ENCODE results near the gene SLC9A4. TPM values are rescaled to one million over a fixed set of nuclear protein-coding genes. Genes with fewer than 3 reads are reported as not detected.

Gene SLC9A4
- total RNA-seq, 1 donor from 2014 or later: 0.40 TPM

GRCh38 chr2:102502576-102502975, 29.6 kb downstream of the SLC9A4 start:
- DNase-seq (ENCODE audit: low read depth): no peak

- DNase-seq (ENCODE audit: low read depth): no peak
Observed at GRCh38 chr2:102504833-102505232, 31.8 kb downstream of the SLC9A4 start.

- DNase-seq (ENCODE audit: low read depth): no peak
Observed at GRCh38 chr2:102505290-102505689, 32.3 kb downstream of the SLC9A4 start.

GRCh38 chr2:102506743-102507142, 33.7 kb downstream of the SLC9A4 start:
- DNase-seq (ENCODE audit: low read depth): no peak

GRCh38 chr2:102508863-102509262, 35.8 kb downstream of the SLC9A4 start:
- DNase-seq (ENCODE audit: low read depth): no peak

- DNase-seq (ENCODE audit: low read depth): peak; percentile 50
Observed at GRCh38 chr2:102509749-102510148, 36.7 kb downstream of the SLC9A4 start.

- peak; percentile 25 for DNase-seq (ENCODE audit: low read depth)
Observed at GRCh38 chr2:102510791-102511575, 38.0 kb downstream of the SLC9A4 start.

GRCh38 chr2:102512161-102512560, 39.1 kb downstream of the SLC9A4 start:
- DNase-seq (ENCODE audit: low read depth): no peak

- no peak for DNase-seq (ENCODE audit: low read depth)
Observed at GRCh38 chr2:102513355-102513939, 40.4 kb downstream of the SLC9A4 start.

DNA sequence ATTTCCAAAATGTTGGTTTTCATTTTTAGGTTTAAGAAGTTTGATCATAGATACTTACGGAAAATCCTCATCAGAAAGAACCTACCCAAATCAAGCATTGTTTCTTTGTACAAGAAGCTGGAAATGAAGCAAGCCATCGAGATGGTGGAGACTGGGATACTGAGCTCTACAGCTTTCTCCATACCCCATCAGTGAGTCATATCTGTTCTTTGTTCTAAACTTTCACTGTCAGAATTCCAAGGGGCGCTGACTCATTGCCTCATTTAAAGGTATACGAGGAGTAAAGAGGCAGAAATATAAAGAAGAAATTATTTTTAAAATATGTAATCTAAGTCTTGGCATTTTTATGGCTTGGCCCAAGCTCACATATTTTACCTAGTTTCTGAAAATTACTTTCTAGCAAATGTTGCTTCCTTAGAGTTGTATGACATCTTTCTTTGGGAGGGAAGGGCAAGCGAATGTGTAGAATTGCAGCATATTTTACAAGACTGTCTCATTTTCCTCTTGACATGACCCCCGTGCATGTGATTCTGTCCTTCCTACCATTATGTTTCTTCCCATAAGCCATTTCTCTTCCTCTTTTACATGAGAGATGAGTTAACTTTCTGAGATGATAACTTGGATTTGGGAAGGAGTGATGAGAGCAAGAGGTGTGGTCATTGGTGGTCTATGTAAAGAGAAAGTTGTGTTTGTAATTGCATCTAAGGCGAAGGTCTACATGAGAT, 41.2 kb downstream of the SLC9A4 start:
- DNase-seq (ENCODE audit: low read depth): peak; percentile 95

- DNase-seq (ENCODE audit: low read depth): peak; percentile 37
Observed at GRCh38 chr2:102515851-102516250, 42.8 kb downstream of the SLC9A4 start.

- DNase-seq (ENCODE audit: low read depth): peak; percentile 73
Observed at GRCh38 chr2:102518170-102518569, 45.1 kb downstream of the SLC9A4 start.

DNA sequence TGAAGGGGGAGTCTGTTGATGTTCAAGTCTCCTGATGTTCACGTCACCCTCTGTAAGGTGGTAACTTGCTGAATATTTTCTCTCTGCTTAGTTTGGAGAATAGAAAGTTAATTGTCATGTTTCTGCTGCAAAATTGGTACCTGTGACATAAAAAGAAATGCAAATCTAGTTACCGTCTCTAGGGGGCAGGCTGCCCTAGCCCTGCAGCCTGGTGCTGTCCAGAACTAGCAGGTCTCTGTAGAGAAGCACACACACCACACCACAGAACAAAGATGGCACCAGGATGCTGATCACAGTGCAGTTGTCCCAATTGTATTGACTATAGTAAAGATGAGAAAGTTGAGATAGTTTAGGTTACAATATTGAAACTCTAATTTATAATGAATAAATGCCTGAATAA, 47.0 kb downstream of the SLC9A4 start:
- DNase-seq (ENCODE audit: low read depth): peak; percentile 45

DNA sequence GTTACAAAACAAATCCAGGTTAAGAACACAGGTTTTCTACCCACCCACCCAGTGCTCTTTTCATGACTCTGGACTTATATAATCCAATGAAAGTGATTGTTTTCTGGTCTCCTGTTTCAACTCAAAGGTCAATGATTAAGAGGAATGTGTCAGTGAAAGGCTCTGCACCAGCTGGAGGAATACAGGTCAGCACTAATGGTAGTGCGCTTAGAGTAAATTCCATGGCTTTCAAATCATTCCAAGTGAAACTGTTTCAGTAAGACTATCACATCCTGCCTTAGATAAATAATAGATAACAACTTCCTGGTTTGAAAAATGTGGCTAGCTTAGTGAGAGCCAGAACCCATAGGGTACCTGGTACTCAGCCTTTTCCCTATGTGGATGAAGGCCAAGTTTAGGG, 47.8 kb downstream of the SLC9A4 start:
- DNase-seq (ENCODE audit: low read depth): peak; percentile 86

GRCh38 chr2:102522162-102522561, 49.1 kb downstream of the SLC9A4 start:
- no peak for DNase-seq (ENCODE audit: low read depth)

GRCh38 chr2:102522890-102523289, 49.9 kb downstream of the SLC9A4 start:
- DNase-seq (ENCODE audit: low read depth): no peak

DNA sequence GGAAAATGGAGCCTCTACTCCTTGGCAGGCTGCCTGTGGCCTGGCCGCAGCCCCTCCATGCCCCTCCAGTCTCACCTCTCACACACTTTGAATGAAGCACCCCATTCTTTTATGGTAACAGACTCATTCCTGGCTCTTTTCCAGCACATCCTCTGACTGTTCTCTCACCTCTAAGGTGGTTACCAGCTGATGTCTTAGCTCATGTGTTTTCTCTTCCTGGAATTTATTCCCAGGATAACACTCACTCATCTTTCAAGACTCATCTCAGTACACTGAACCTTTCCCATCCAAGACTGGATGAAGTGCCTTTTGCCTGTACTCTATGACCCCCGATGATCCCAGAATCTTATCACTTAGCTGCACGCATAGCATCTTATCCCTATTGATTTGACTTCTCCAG, 50.6 kb downstream of the SLC9A4 start:
- no peak for DNase-seq (ENCODE audit: low read depth)

DNA sequence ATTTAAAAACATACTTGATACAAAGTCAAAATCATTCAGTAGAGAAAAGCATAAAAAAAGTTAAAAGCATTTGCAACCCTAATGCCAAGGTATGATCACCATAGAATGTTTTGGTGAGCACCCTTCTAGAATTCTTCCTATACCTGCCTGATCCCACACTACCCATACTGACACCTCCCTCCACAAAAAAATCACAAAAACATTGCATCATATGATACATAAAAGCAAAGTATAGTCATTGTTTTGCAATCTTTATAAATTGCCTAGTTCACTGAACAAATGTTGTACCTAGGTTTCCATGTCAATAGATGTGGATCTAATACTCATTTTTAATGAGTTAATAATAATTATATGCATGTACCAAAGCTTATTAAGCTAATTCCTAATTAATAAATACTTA, 54.1 kb downstream of the SLC9A4 start:
- no peak for DNase-seq (ENCODE audit: low read depth)

DNA sequence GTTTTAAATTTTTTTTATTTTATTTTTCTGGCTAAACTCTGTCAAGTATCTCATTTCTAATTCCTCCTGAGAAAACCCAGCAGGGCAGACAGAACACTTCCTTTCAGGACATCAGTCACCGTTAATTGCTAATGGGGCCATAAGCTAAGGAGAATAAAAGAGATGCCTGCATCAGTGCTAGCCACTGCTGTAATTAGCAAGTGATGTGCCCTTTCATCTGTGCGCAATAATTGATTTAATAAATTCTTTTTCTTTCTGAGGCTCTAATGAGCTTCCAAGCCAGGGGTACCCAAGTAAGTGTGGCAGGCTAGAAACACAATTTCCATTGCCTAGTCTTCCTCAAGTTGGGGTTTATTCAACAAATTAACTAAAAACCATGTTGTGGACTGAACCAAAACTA, 65.5 kb downstream of the SLC9A4 start:
- DNase-seq (ENCODE audit: low read depth): no peak

DNA sequence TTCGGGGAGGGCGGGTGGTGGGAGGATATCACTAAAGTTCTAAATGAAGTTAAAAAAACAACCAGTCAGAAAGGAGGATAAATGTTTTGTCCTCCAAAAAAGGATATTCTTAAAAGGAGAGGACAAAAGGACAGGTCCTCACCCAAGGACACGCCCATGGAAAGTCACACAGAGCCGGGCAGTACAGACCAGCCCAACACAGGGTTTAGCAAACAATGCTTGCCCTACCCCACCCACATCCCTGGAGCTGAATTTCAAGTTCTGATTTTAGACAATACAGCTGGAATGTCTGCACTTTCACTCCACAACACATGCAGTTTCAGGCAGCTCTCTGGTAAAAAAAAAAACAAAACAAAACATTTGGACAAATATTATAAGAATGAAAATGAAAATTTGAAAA, 67.9 kb downstream of the SLC9A4 start:
- peak; percentile 33 for DNase-seq (ENCODE audit: low read depth)

DNA sequence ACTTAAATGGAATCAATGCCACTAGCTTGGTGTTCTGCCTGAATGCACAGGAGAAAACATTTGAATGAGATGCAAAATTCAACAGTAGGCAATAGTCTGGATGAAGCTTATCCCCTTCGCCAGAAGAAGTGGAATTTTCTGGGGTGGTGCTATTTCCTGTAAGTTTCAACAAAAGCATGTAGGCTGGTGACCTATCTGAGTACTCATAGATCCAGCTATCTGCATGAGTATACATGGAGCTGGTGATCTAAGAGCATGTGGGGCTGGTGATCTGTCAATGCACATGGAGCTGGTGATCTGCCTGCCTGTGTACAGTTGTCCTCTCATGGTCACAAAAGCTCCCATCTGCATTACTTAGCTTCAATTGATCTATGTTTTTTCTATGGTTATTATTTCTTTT, 71.2 kb downstream of the SLC9A4 start:
- no peak for DNase-seq (ENCODE audit: low read depth)

DNA sequence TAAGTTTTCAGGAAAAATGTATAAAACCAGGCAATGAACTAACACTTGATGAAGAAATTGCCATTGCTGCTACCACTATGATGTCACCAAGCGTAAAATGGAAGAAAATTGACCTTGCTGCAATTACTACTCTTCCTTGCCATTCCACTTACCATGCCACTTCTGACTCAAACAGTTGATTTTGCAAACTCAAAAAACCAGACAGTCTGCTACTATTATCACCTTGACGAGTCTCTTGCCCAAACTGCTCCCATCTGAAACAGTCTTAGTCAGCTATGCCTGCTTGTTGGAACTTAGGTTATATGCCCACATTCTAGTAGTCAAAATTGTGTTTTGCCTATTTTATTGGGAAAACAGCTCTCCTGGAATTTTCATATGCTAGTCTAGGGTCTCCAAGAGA, 74.4 kb downstream of the SLC9A4 start:
- DNase-seq (ENCODE audit: low read depth): no peak

GRCh38 chr2:102549027-102549426, 76.0 kb downstream of the SLC9A4 start:
- no peak for DNase-seq (ENCODE audit: low read depth)

Data from renal cortical epithelial cell (primary cell).